Adrenal gland (tissue), 12 donors: ENCODE data around the gene GLCE. TPM values are rescaled to one million over a fixed set of nuclear protein-coding genes. Genes with fewer than 3 reads are reported as not detected.
A peak's percentile ranks its signal among the peaks of the same experiment; 100 is the strongest.

Experiments
- DNase-seq, 7 donors: peaks; one replicate each; pipeline ENCODE4 v3.0.0-alpha.2; 2019 to 2020
- H3K27ac ChIP-seq, 5 donors: fragments of 200-600 bp; sonication (generic) in 4 of 5; 1 replicate in 3 of 5; 2 replicates in 2 of 5; pipeline versions ENCODE4 v1.5.1 to v1.8.0; 2016 to 2020; ENCODE audit warnings: mild to moderate bottlenecking in 1 of 5
- H3K27me3 ChIP-seq: fragments of 200-600 bp; 2 replicates; pipeline ENCODE4 v1.8.0; 2021
- H3K36me3 ChIP-seq, 2 donors: fragments of 200-600 bp; replicated peaks in 1 of 2; 1 replicate in 1 of 2; 2 replicates in 1 of 2; pipeline versions ENCODE4 v1.5.1 to v1.8.0; 2018 to 2022
- H3K4me1 ChIP-seq, 2 donors: fragments of 200-600 bp; replicated peaks in 1 of 2; 1 replicate in 1 of 2; 2 replicates in 1 of 2; pipeline versions ENCODE4 v1.5.1 to v1.8.0; 2018 to 2021
- H3K4me3 ChIP-seq, 4 donors: fragments of 200-600 bp; sonication (generic) in 3 of 4; one replicate each; pipeline ENCODE4 v1.5.1; 2016 to 2018
- H3K9me3 ChIP-seq, 3 donors: fragments of 200-600 bp; sonication (generic) in 1 of 3; replicated peaks in 1 of 3; 1 replicate in 2 of 3; 2 replicates in 1 of 3; pipeline versions ENCODE4 v1.5.1 to v1.8.0; 2016 to 2021
- POLR2A ChIP-seq, 2 donors: fragments of 450-650 bp; IDR thresholded peaks; one replicate each; pipeline ENCODE4 v1.6.1; 2017; ENCODE audit warnings: antibody characterized with exemption in 2 of 2, mild to moderate bottlenecking in 2 of 2, moderate library complexity in 1 of 2
- WGBS, 4 donors: extraction: QIAGEN DNeasy Blood & Tissue Kit in 2 of 4; methylation state at CpG; one replicate each; pipeline versions ENCODE4 v1.1.5 to v1.1.7; 2013 to 2017; 5-methylcytosine and 5-hydroxymethylcytosine counted together
- intact Hi-C, 2 donors: fragments of 100-400 bp; cut with DNase I; formaldehyde crosslinking; loops; one replicate each; pipeline versions ENCODE4 v1.14.1 to v1.15.0; 2022 to 2023
- polyA plus RNA-seq, 3 donors: library from polyadenylated mRNA; stranded (reverse); fragments of 200-250 nt in 2 of 3; fragments of 350-450 nt in 1 of 3; fragmentation: Illumina TruSeq in 1 of 3; extraction: RNeasy Lipid Tissue Mini Kit (QIAGEN cat#74804) in 1 of 3; gene quantifications; one replicate each; pipeline ENCODE4 v1.2.3, GENCODE V29; 2013 to 2014
- total RNA-seq, 9 donors: library from RNA; depleted of rRNA in 4 of 9; stranded (reverse); fragments of >200 nt in 4 of 9; fragments of 120-200 nt in 1 of 9; fragmentation: NEBNext Ultra II Directional in 1 of 9; extraction: Animal tissue kit (Norgen Biotek cat#: 25700) in 1 of 9; gene quantifications; one replicate each; pipeline versions ENCODE4 v1.1.0 to v1.2.4, GENCODE V29; 2013 to 2023
- TF ChIP-seq, protein P1 (sequence below), 6 experiments: fragments of 450-650 bp in 4 of 6; fragments of 200-600 bp in 2 of 6; sonication (generic) in 1 of 6; IDR thresholded peaks; 1 replicate in 5 of 6; 2 replicates in 1 of 6; pipeline versions ENCODE4 v1.5.1 to v1.8.0; 2016 to 2021; ENCODE audit warnings: antibody characterized with exemption in 6 of 6, mild to moderate bottlenecking in 2 of 6, moderate library complexity in 1 of 6
- donor health status: healthy with polysubstance abuse.
- donor health status: Bipolar disorder and iron deficiency.
- donor health status: DM: yes; HTN: yes; CAD: no.
- donor health status: DM: no; HTN: no; CAD: no.
- donor health status: DM: no; HTN: no; CAD: no.
- donor health status: DM: yes; HTN: yes; CAD: no.

Gene GLCE
- total and polyA plus RNA-seq, 12 donors: 9.3 to 48.4 (median 28.1) TPM

- no peak for DNase-seq
- peaks cover 0 to 12% of the 10 kb centered on the region in 2 donors for H3K36me3 ChIP-seq
- intact Hi-C loops: loop anchor here in 1 of 2 donors (5.0 to 10.0 kb wide), 2 partner anchors 103 to 211 kb away; partner anchors contain the start of gene GLCE
These were observed 105.0 kb downstream of the GLCE start for GRCh38 chr15:69265347-69265955.

GRCh38 chr15:69271217-69271616 is 110.8 kb downstream of the GLCE start:
- peaks cover 4 to 6% of the 10 kb centered on the region in 2 donors for H3K4me1 ChIP-seq
- DNase-seq: no peak
- H3K4me3 ChIP-seq: no peak overlapping the region
- intact Hi-C loops: no loop called here
- H3K36me3 ChIP-seq: peaks cover 0 to 5% of the 10 kb centered on the region in 2 donors
- TF ChIP-seq, protein P1, sequence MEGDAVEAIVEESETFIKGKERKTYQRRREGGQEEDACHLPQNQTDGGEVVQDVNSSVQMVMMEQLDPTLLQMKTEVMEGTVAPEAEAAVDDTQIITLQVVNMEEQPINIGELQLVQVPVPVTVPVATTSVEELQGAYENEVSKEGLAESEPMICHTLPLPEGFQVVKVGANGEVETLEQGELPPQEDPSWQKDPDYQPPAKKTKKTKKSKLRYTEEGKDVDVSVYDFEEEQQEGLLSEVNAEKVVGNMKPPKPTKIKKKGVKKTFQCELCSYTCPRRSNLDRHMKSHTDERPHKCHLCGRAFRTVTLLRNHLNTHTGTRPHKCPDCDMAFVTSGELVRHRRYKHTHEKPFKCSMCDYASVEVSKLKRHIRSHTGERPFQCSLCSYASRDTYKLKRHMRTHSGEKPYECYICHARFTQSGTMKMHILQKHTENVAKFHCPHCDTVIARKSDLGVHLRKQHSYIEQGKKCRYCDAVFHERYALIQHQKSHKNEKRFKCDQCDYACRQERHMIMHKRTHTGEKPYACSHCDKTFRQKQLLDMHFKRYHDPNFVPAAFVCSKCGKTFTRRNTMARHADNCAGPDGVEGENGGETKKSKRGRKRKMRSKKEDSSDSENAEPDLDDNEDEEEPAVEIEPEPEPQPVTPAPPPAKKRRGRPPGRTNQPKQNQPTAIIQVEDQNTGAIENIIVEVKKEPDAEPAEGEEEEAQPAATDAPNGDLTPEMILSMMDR (IDR thresholded peaks at IDR 0.05): no peak
- TF ChIP-seq POLR2A (IDR thresholded peaks at IDR 0.05): no peak
- no peaks in the 10 kb centered on the region for H3K9me3 ChIP-seq
- no peak overlapping the region for H3K27ac ChIP-seq
- H3K27me3 ChIP-seq: no peaks in the 10 kb centered on the region

More at GRCh38 chr15:69265347-69265955, 105.0 kb downstream of the GLCE start:
- 40 to 47% (median 46%) methylated on average over 5 of the region's 5 CpGs for WGBS, 4 donors
- Histone ChIP-seq H3K4me1 (no peaks in the 10 kb centered on the region), H3K27ac (no peak overlapping the region), H3K27me3 (no peaks in the 10 kb centered on the region), H3K4me3 (no peak overlapping the region), H3K9me3 (no peaks in the 10 kb centered on the region)
- no peak for TF ChIP-seq POLR2A (IDR thresholded peaks at IDR 0.05)
- TF ChIP-seq, protein P1 (IDR thresholded peaks at IDR 0.05): peak; percentile 34 to 71 (median 54)

- intact Hi-C loops: no loop called here
- H3K36me3 ChIP-seq: peaks cover 0 to 5% of the 10 kb centered on the region in 2 donors
- H3K27me3 ChIP-seq: no peaks in the 10 kb centered on the region
- WGBS, 4 donors: 72 to 77% (median 73%) methylated on average over 3 of the region's 3 CpGs
- TF ChIP-seq, protein P1 (IDR thresholded peaks at IDR 0.05): no peak
- TF ChIP-seq POLR2A (IDR thresholded peaks at IDR 0.05): no peak
- no peak overlapping the region for H3K27ac ChIP-seq
- H3K4me1 ChIP-seq: peaks cover 4 to 7% of the 10 kb centered on the region in 2 donors
- DNase-seq: no peak
- H3K4me3 ChIP-seq: no peak overlapping the region
- H3K9me3 ChIP-seq: no peaks in the 10 kb centered on the region
These were observed 111.7 kb downstream of the GLCE start for GRCh38 chr15:69272139-69272538.

- no peak overlapping the region for H3K4me3 ChIP-seq
- intact Hi-C loops: no loop called here
- H3K27ac ChIP-seq: no peak overlapping the region
- DNase-seq: no peak
- no peaks in the 10 kb centered on the region for H3K9me3 ChIP-seq
- TF ChIP-seq, protein P1 (IDR thresholded peaks at IDR 0.05): no peak
- no peak for TF ChIP-seq POLR2A (IDR thresholded peaks at IDR 0.05)
- peaks cover 0 to 5% of the 10 kb centered on the region in 2 donors for H3K36me3 ChIP-seq
- WGBS, 4 donors: 84 to 92% (median 88%) methylated on average over 6 of the region's 6 CpGs
- peaks cover 4 to 7% of the 10 kb centered on the region in 2 donors for H3K4me1 ChIP-seq
- no peaks in the 10 kb centered on the region for H3K27me3 ChIP-seq
These were observed 112.5 kb downstream of the GLCE start for GRCh38 chr15:69272891-69273290.
